GM12872 (cell line): ENCODE measurements around the gene ITGAD.

ENCODE experiments used
- CTCF ChIP-seq: IDR thresholded peaks from 3 replicates; pipeline ENCODE4 v1.5.1; 2011; ENCODE audit warnings: low read depth, mild to moderate bottlenecking, low read length, moderate library complexity; ENCODE audit not compliant: insufficient read depth

The ITGAD gene

GRCh38 chr16:31352376-31353115 is 40.6 kb upstream of the ITGAD start:
- no peak for TF ChIP-seq CTCF

DNA sequence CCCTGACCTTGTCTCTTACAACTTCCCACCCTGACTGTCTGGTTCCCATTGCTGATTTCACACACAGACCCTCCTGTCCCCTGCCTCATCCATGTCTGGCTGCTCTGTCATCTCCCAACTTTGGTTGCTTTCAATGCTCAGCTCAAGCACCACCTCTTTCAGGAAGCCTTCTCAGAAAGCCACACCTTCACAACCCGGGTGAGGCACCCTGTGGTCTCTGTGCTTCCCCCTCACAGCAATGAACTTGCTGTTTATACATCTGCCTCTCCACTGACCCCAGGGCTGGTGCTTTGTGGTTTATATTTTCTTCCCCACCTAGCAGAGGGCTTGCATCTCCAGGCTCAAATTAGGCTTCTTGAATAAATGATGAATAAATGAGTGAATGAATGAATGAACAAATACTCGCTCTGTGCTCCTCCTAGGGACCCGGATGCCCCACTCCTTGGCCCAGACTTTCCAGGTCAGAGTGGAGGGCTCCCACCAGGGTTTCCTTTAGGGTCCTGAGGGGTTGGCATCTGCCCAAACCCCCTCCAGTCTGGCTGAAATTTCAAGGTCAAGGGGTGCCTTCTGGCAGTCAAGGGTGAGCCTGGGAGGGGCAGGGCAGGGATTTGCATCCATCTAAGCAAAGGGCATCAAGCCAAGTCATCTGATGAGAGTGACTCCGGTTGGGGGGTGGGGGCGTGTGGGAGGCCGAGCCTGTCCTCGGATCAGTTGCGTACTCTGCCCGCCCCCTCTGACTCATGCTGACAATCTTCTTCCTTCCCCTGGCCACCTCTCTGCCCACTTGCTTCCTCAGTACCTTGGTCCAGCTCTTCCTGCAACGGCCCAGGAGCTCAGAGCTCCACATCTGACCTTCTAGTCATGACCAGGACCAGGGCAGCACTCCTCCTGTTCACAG is 38.5 kb upstream of the ITGAD start, which contains the start of gene ITGAX:
Gene ITGAX, plus strand, starts transcription at position 783 of the 898 bp plus-strand sequence. Its CDS starts 79 bp downstream, at position 862.
- no peak for TF ChIP-seq CTCF

DNA sequence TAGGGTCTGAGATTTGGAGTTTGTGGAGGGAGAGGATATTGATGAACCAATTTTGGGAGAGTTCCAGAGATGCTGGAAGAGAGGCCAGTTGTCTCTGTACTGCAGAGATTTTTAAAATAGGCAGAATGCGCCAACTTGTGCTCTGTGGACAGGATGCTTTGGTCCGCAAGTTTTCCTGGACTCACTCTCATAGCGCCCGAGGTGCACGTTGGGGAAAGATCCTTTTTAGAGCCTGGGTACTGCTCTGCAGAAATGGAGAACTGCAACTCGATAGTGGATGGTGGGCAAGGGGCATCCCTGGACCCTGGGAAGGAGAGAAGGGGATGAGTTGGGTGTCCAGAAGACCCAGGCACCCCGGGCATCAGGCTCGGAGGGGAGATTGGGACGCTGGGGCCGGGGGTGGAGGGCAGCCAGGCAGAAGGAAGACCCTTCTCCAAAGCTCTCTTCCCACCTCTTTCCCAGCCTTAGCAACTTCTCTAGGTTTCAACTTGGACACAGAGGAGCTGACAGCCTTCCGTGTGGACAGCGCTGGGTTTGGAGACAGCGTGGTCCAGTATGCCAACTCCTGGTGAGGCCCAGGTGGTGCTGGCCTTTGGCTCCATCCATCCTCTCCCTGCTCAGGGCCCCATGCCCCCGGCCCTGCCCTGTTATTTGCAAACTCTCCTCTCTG is 37.6 kb upstream of the ITGAD start:
- TF ChIP-seq CTCF: no peak

GRCh38 chr16:31356566-31357323 is 36.4 kb upstream of the ITGAD start:
- no peak for TF ChIP-seq CTCF

- TF ChIP-seq CTCF: no peak
These were observed 35.6 kb upstream of the ITGAD start for GRCh38 chr16:31357324-31358109.

DNA sequence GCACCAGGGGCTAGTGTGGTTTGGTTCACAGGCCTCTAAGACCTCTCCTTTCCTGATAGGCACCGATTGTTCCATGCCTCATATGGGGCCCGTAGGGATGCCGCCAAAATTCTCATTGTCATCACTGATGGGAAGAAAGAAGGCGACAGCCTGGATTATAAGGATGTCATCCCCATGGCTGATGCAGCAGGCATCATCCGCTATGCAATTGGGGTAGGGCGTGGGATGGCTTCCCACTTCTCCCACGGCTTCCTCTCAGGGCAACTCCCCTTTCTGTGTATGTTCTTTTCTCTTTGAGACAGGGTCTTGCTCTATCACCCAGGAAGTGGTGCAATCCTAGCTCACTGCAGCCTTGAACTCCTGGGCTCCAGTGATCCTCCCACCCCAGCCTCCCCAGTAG is 32.9 kb upstream of the ITGAD start:
- TF ChIP-seq CTCF: no peak
